Muscle layer of colon (tissue), 2 donors: ENCODE data around the gene INO80C.

Experiments
- H3K27ac ChIP-seq: one replicate; pipeline ENCODE4 v1.7.0; 2013; ENCODE audit warnings: low read depth, mild to moderate bottlenecking, low read length, moderate library complexity
- H3K27me3 ChIP-seq, 2 donors: one replicate each; pipeline ENCODE4 v1.7.0; 2013; ENCODE audit warnings: low read length in 2 of 2, mild to moderate bottlenecking in 2 of 2; ENCODE audit not compliant: insufficient read depth in 2 of 2, control insufficient read depth in 1 of 2
- H3K36me3 ChIP-seq: one replicate; pipeline ENCODE4 v1.7.0; 2013; ENCODE audit warnings: mild to moderate bottlenecking, low read length; ENCODE audit not compliant: insufficient read depth
- H3K4me1 ChIP-seq: one replicate; pipeline ENCODE4 v1.7.0; 2013; ENCODE audit warnings: mild to moderate bottlenecking, low read length; ENCODE audit not compliant: insufficient read depth
- H3K4me3 ChIP-seq, 2 donors: one replicate each; pipeline ENCODE4 v1.7.0; 2013; ENCODE audit warnings: low read length in 2 of 2, low read depth in 1 of 2, mild to moderate bottlenecking in 1 of 2, moderate library complexity in 1 of 2
- H3K9ac ChIP-seq: one replicate; pipeline ENCODE4 v1.7.0; 2013; ENCODE audit warnings: low read length
- H3K9me3 ChIP-seq: one replicate; pipeline ENCODE4 v1.7.0; 2013; ENCODE audit warnings: mild to moderate bottlenecking, low read length
- donor health status: abdominal sarcoma.
- donor health status: Adenocarcinoma of cecum.

Gene INO80C

DNA sequence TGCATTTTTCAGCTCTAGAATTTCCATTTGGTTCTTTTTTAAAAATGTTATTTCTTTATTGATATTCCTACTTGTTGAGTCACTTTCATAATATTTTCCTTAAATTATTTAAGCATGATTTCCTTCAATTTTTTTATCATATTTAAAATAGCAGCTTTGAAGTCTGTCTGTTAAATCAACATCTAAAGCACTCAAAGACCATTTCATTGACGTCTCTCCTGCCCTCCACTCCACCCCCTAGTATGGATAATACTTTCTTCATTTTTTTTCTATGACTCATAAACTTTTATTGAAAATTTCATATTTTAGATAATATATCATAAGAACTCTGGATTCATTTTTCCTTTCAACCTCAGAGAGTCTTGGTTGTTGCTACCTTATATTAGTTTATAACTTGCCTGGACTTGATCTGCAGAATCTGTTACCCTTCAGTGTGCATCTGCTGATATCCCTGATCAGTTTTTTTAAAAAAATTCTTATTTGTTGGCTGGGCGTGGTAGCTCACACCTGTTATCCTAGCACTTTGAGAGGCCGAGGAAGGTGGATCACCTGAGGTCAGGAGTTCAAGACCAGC, 61.6 kb downstream of the INO80C start:
- Histone ChIP-seq H3K27ac (no peak overlapping the region), H3K9me3 (no peaks in the 10 kb centered on the region), H3K36me3 (no peaks in the 10 kb centered on the region), H3K27me3 (no peaks in the 10 kb centered on the region), H3K9ac (no peak overlapping the region), H3K4me1 (no peaks in the 10 kb centered on the region), H3K4me3 (no peak overlapping the region)

DNA sequence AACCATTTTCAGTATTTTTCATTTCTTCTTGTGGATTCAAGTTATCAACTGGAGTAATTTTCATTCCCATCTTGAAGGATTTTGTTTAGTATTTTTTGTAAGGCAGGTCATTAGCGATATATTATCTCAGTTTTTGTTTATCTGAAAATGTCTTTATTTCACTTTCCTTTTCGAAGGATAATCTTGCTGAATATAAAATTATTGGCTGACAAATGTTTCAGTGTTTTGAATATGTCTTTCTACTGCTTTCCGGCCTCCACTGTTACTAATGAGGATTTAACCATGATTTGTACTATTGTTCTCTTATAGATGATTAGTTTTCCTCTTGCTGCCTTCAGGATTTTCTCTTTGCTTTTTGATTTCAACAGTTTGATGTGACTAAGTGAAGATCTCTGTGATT, 62.4 kb downstream of the INO80C start:
- Histone ChIP-seq H3K4me1 (no peaks in the 10 kb centered on the region), H3K36me3 (no peaks in the 10 kb centered on the region), H3K9me3 (no peaks in the 10 kb centered on the region), H3K27ac (no peak overlapping the region), H3K4me3 (no peak overlapping the region), H3K27me3 (no peaks in the 10 kb centered on the region), H3K9ac (no peak overlapping the region)

DNA sequence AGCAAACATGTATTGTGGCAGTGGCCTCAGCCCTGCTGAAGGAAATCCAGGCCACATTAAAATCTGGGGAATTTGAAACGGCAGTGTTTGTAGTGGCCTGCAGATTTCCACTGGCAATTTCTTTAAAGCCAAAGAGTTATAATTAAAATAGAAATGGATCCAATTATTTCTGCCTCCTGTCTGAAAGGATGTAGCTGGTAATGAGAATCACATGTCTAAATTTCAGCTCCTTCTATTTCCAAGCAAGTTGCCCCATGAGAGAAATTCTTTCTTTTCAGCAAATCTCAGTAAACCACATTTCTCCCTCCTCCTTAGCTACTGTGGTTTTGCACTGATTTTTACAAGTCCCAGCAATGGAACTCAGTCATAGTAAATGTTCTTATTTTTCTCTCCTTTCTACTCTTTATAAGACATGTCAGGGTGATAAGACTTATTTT, 65.2 kb downstream of the INO80C start:
- Histone ChIP-seq H3K9ac (no peak overlapping the region), H3K4me1 (no peaks in the 10 kb centered on the region), H3K9me3 (no peaks in the 10 kb centered on the region), H3K36me3 (no peaks in the 10 kb centered on the region), H3K27ac (no peak overlapping the region), H3K27me3 (no peaks in the 10 kb centered on the region), H3K4me3 (no peak overlapping the region)

DNA sequence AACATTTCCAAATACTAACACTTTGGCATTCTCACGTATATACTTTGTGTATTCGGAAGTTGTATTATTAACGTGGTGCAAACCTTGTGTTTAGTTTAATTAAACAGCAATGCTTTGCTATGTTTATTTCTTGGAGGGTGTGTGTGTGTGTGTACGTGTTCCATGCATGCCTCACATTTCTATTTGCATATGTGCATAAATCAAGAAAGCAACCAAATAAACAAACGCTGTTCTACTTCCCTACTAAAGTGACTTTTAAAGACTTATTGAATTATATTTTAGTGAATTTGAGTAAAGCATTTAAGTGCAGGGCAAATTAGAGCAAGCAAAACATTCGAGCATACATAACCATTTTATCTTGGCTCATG, 66.4 kb downstream of the INO80C start:
- Histone ChIP-seq H3K9ac (no peak overlapping the region), H3K9me3 (no peaks in the 10 kb centered on the region), H3K4me1 (no peaks in the 10 kb centered on the region), H3K4me3 (no peak overlapping the region), H3K27ac (no peak overlapping the region), H3K36me3 (no peaks in the 10 kb centered on the region), H3K27me3 (no peaks in the 10 kb centered on the region)

DNA sequence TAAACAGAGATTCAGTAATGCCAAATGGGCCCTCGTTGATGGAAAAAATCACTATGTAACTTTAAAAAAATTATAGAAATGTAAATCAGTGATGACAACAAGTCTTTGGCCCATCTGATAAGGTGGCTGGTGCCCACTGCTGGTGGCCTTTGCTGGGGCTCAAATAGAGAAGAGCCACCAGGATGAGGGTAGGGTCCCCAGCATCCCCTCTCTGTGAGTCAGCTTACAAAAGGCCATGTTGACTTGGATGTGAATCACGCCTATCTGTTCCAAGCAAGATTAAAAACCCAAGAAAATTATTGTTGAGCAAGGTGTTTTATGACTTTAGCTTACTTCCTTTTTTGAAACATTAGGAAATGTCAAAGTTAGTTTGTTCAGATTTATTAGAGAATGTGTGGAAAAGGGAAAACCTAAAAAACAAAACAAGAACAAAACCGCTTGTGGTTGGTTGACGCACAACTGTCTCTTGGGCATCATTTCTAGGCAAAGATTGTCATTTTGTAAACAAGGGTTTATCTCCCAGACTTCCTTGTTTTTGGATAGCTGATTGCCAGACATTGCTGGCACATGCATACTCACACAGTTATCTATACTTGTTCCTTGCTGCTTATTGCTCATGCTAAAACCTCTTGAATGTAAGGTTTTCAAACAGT, 66.9 kb downstream of the INO80C start:
- Histone ChIP-seq H3K36me3 (no peaks in the 10 kb centered on the region), H3K27me3 (no peaks in the 10 kb centered on the region), H3K9me3 (no peaks in the 10 kb centered on the region), H3K4me1 (no peaks in the 10 kb centered on the region), H3K27ac (no peak overlapping the region), H3K9ac (no peak overlapping the region), H3K4me3 (no peak overlapping the region)

DNA sequence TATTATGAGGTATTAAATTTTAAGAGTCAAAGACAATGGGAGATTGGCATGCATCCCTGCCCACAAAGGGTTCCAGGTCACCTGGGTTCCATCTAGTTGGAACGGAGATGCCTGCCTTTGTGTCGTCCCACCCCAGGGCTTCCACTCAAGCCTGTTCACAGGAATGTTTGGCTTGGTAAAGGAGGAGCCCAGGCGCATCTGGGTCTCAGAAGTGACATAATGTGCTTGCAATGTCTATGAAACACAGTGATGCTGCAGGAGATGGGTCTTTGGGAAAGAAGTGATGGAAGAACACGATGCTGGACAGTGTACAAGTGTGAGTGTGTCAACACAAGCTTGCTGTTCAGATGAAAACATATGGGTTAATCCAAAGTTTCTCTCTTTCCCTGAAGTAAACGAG, 71.0 kb downstream of the INO80C start:
- H3K36me3 ChIP-seq, result no peaks in the 10 kb centered on the region
- H3K4me1 ChIP-seq, result no peaks in the 10 kb centered on the region
- no peak overlapping the region for H3K4me3 ChIP-seq
- H3K9ac ChIP-seq, result no peak overlapping the region
- no peaks in the 10 kb centered on the region for H3K9me3 ChIP-seq
- no peaks in the 10 kb centered on the region for H3K27me3 ChIP-seq
- H3K27ac ChIP-seq, result no peak overlapping the region

DNA sequence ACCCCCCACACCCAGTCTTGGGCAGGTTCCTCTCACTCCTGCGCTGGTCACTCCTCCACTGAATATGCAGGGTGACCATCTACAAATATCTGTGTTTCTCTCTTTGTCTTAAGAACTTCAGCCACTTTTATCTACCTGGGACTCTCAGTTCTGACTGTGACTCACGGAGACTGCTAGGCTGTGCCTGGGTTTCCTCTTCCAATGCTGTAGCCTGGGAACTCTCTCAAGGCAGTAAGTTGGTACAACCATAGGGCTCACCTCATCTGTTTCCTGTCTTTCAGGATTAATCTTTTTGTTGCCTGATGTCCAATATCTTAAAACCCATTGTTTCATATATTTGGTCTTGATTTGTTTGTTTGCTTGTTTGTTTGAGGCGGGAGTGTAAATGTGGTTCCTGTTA, 73.4 kb downstream of the INO80C start:
- H3K27ac ChIP-seq, result no peak overlapping the region
- H3K4me1 ChIP-seq, result no peaks in the 10 kb centered on the region
- H3K27me3 ChIP-seq, result no peaks in the 10 kb centered on the region
- no peaks in the 10 kb centered on the region for H3K36me3 ChIP-seq
- no peak overlapping the region for H3K9ac ChIP-seq
- no peak overlapping the region for H3K4me3 ChIP-seq
- H3K9me3 ChIP-seq, result no peaks in the 10 kb centered on the region

DNA sequence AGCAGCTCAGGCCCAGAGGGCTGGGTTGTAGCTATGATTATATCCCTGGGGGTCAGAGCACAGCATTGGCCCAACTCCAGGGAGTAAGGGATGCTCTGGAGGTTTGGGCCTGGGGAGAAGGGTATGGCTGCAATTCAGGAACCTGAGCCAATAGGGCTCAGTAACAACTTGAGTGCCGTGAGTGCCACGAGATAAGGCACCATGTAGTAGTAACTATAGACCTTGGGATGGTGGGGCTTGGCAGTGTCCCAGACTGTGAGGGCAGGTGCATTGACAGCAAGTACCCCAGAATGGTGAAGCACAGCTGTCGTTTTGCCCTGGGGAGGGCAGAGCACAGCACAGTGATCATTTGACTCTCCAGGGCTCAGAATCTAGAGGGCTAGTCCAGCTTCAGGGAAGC, 75.5 kb downstream of the INO80C start:
- Histone ChIP-seq H3K36me3 (no peaks in the 10 kb centered on the region), H3K4me3 (no peak overlapping the region), H3K9ac (no peak overlapping the region), H3K27me3 (no peaks in the 10 kb centered on the region), H3K9me3 (no peaks in the 10 kb centered on the region), H3K27ac (no peak overlapping the region), H3K4me1 (no peaks in the 10 kb centered on the region)

DNA sequence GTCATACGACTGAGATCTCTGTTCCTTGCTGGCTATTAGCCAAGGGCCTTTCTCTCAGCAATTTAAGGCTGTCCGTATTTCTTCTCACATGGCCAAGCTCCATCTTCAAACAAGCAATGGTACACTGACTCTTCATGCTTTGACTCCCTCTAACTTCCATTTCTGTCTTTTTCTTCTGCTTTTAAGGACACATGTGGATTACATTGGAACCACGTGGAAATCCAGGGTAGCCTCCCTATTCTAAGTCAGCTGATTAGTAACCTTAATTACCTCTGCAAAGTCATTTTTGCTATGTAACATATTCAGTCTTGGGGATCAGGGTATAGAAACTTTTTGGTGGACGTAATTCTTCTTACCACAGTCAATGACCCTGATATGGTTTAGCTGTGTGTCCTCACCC, 79.2 kb downstream of the INO80C start:
- Histone ChIP-seq H3K27me3 (no peaks in the 10 kb centered on the region), H3K27ac (no peak overlapping the region), H3K36me3 (no peaks in the 10 kb centered on the region), H3K4me3 (no peak overlapping the region), H3K4me1 (no peaks in the 10 kb centered on the region), H3K9me3 (no peaks in the 10 kb centered on the region), H3K9ac (no peak overlapping the region)
